MM.1S (cell line): ENCODE measurements around the gene TOMM6.

Experiments
- EZH2phosphoT487 ChIP-seq: fragments of 300-600 bp; sonication (generic); IDR thresholded peaks from 2 replicates; pipeline ENCODE4 v1.6.1; 2018; ENCODE audit warnings: antibody characterized with exemption, low read length
- TF ChIP-seq, protein P1 (sequence below): fragments of 300-600 bp; sonication (generic); IDR thresholded peaks from 2 replicates; pipeline ENCODE4 v1.5.1; 2016; ENCODE audit warnings: antibody characterized with exemption, low read length, mixed read lengths

GRCh38 chr6:41836022-41836659 is 48.6 kb downstream of the TOMM6 start:
- TF ChIP-seq, protein P1, sequence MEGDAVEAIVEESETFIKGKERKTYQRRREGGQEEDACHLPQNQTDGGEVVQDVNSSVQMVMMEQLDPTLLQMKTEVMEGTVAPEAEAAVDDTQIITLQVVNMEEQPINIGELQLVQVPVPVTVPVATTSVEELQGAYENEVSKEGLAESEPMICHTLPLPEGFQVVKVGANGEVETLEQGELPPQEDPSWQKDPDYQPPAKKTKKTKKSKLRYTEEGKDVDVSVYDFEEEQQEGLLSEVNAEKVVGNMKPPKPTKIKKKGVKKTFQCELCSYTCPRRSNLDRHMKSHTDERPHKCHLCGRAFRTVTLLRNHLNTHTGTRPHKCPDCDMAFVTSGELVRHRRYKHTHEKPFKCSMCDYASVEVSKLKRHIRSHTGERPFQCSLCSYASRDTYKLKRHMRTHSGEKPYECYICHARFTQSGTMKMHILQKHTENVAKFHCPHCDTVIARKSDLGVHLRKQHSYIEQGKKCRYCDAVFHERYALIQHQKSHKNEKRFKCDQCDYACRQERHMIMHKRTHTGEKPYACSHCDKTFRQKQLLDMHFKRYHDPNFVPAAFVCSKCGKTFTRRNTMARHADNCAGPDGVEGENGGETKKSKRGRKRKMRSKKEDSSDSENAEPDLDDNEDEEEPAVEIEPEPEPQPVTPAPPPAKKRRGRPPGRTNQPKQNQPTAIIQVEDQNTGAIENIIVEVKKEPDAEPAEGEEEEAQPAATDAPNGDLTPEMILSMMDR = no peak
- TF ChIP-seq EZH2phosphoT487 = no peak
